VCaP (cell line): ENCODE data around the gene EEFSEC.

Experiments
- H3K27ac ChIP-seq: fragments of 450-650 bp; 2 replicates; pipeline ENCODE4 v1.5.1; 2017
- CTCF ChIP-seq: fragments of 450-650 bp; conservative IDR thresholded peaks from 2 replicates; pipeline ENCODE4 v1.5.1; 2017; ENCODE audit warnings: mild to moderate bottlenecking, moderate library complexity

The EEFSEC gene

DNA sequence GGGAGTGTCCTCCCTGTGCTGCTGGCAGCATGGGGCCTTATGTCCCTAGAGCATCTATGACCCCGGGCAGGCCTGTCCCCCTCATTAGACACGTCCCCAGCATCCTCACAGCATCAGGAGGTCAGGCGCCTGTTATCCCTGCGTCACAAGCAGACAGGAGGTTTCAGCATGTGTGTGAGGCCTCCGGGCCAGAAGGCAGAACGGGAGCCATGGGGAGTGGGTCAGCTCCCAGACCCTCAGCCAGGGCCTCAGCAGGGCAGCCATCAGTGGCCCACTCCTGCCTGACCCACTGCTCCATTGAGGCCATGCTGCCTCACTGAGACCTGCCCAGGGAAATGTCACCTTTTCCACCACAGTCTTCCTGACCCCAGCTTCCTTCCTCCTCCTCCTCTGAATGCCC lies 241.8 kb downstream of the EEFSEC start:
- H3K27ac ChIP-seq: peak overlapping the region; percentile 62
- no peak for TF ChIP-seq CTCF

- peak overlapping the region; percentile 62; the same call in 1 of the 2 replicates for H3K27ac ChIP-seq
- TF ChIP-seq CTCF: no peak
Measured at GRCh38 chr3:128395500-128396162, 242.3 kb downstream of the EEFSEC start.

GRCh38 chr3:128397484-128397883 lies 244.2 kb downstream of the EEFSEC start:
- TF ChIP-seq CTCF: no peak
- H3K27ac ChIP-seq: peak overlapping the region; percentile 24; the same call in 1 of the 2 replicates

GRCh38 chr3:128398586-128398985 lies 245.3 kb downstream of the EEFSEC start:
- TF ChIP-seq CTCF: no peak
- peak overlapping the region; percentile 24; the same call in 1 of the 2 replicates for H3K27ac ChIP-seq

GRCh38 chr3:128399221-128399915 lies 246.1 kb downstream of the EEFSEC start:
- no peak for TF ChIP-seq CTCF
- H3K27ac ChIP-seq: peak overlapping the region; percentile 24; the same call in 1 of the 2 replicates

GRCh38 chr3:128400671-128401070 lies 247.4 kb downstream of the EEFSEC start:
- no peak overlapping the region for H3K27ac ChIP-seq
- TF ChIP-seq CTCF: no peak

DNA sequence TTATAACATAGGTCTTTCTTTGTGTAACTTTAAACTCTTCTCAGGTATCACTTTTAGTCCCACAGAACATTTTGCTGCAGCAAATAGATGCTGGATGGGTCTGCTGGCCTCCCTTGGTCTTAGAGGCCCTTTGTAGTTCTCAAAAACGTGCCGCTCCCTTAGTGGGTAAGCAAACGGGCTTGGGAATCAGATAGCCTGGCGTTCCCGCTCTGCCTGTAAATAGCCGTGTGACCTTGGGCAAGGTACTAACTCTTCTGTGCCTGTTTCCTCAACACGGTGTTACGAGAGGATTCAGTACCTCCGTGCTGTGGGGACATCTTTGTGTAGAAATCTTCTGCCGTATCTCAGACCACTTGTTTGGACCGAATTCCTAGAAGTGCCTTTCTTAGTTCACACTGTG lies 249.0 kb downstream of the EEFSEC start:
- H3K27ac ChIP-seq: peak overlapping the region; percentile 55; the same call in 1 of the 2 replicates
- no peak for TF ChIP-seq CTCF
